Psoas muscle (tissue), 8 donors: ENCODE data around the gene EIF5A. TPM values are rescaled to one million over a fixed set of nuclear protein-coding genes. Genes with fewer than 3 reads are reported as not detected.

ENCODE experiments used
- ATAC-seq, 4 donors: fragments of 200-7000 bp; cut with Tn5 transposase; one replicate each; pipeline ENCODE4 v1.9.1; 2020; ENCODE audit warnings: moderate library complexity in 3 of 4, mild to moderate bottlenecking in 2 of 4
- DNase-seq, 2 donors: peaks; one replicate each; pipeline ENCODE4 v3.0.0-alpha.2; 2020
- H3K27ac ChIP-seq: fragments of 200-600 bp; one replicate; pipeline ENCODE4 v1.8.0; 2022
- H3K27me3 ChIP-seq, 3 donors: fragments of 200-600 bp in 1 of 3; one replicate each; pipeline versions ENCODE4 v1.6.1 to v1.8.0; 2013 to 2022; ENCODE audit warnings: low read length in 2 of 3, mild to moderate bottlenecking in 2 of 3, moderate library complexity in 1 of 3; ENCODE audit not compliant: insufficient read depth in 3 of 3
- H3K36me3 ChIP-seq, 2 donors: fragments of 200-600 bp in 1 of 2; one replicate each; pipeline versions ENCODE4 v1.6.1 to v1.8.0; 2013 to 2022; ENCODE audit warnings: low read depth in 1 of 2, mild to moderate bottlenecking in 1 of 2, moderate library complexity in 1 of 2; ENCODE audit not compliant: insufficient read depth in 1 of 2
- H3K4me1 ChIP-seq: fragments of 200-600 bp; one replicate; pipeline ENCODE4 v1.8.0; 2022
- H3K4me3 ChIP-seq: fragments of 200-600 bp; one replicate; pipeline ENCODE4 v1.8.0; 2022; ENCODE audit warnings: mild to moderate bottlenecking
- H3K9me3 ChIP-seq: fragments of 200-600 bp; one replicate; pipeline ENCODE4 v1.8.0; 2022
- WGBS, 3 donors: extraction: QIAGEN DNeasy Blood & Tissue Kit; methylation state at CpG; one replicate each; pipeline versions ENCODE4 v1.1.6 to v1.1.7; 2013; 5-methylcytosine and 5-hydroxymethylcytosine counted together
- intact Hi-C, 2 donors: fragments of 100-400 bp; cut with DNase I; formaldehyde crosslinking; loops; one replicate each; pipeline versions ENCODE4 v1.11.0 to v1.14.2; 2022
- polyA plus RNA-seq, 3 donors: library from polyadenylated mRNA; stranded (reverse); fragments of 200-250 nt; gene quantifications; one replicate each; pipeline ENCODE4 v1.2.3, GENCODE V29; 2013
- total RNA-seq, 4 donors: library from RNA; stranded (reverse); fragmentation: NEBNext Ultra II Directional in 2 of 4; extraction: Animal tissue kit (Norgen Biotek cat#: 25700) in 2 of 4; gene quantifications; one replicate each; pipeline versions ENCODE4 v1.2.1 to v1.2.4, GENCODE V29; 2021 to 2023
- TF ChIP-seq, protein P1 (sequence below): fragments of 200-600 bp; IDR thresholded peaks from one replicate; pipeline ENCODE4 v1.8.0; 2022; ENCODE audit warnings: antibody characterized with exemption
- donor health status: healthy with polysubstance abuse.
- donor health status: DM: no; HTN: no; CAD: no; lungs with moderate emphysema.
- donor health status: Bipolar disorder and iron deficiency.
- donor health status: healthy.
- donor health status: DM: yes; HTN: yes; CAD: no.
- donor health status: DM: no; HTN: no; CAD: no.
- donor health status: DM: no; HTN: no; CAD: no.
- donor health status: DM: yes; HTN: yes; CAD: no.

EIF5A gene
- total and polyA plus RNA-seq, 7 donors: 293 to 1,107 (median 518) TPM

DNA sequence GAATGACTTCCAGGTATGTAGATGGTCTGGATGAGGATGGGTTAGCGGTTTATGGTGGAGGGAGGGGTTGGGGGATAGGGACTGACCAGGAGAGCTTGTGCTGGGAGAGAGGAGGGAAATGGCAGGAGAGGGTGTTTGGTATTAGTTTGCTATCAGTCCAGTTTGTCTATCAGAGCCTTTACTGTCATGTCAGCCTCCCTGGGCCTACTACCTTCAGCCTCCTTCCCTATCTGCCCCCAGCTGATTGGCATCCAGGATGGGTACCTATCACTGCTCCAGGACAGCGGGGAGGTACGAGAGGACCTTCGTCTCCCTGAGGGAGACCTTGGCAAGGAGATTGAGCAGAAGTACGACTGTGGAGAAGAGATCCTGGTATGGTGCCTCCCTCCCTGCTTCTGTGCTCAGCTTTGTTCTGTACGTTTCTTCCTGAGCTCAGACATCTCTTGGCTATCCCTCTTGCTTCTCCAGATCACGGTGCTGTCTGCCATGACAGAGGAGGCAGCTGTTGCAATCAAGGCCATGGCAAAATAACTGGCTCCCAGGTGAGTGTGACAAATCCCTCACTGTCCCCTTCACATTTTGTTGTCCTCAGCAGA, 3.8 kb downstream of the EIF5A start:
- no peak for DNase-seq
- Histone ChIP-seq H3K4me1 (peaks cover 60% of the 10 kb centered on the region), H3K27me3 (no peaks in the 10 kb centered on the region), H3K36me3 (peaks cover 8 to 56% of the 10 kb centered on the region in 2 donors), H3K9me3 (no peaks in the 10 kb centered on the region), H3K4me3 (peak overlapping the region; percentile 94), H3K27ac (peak overlapping the region; percentile 98)
- TF ChIP-seq, protein P1, sequence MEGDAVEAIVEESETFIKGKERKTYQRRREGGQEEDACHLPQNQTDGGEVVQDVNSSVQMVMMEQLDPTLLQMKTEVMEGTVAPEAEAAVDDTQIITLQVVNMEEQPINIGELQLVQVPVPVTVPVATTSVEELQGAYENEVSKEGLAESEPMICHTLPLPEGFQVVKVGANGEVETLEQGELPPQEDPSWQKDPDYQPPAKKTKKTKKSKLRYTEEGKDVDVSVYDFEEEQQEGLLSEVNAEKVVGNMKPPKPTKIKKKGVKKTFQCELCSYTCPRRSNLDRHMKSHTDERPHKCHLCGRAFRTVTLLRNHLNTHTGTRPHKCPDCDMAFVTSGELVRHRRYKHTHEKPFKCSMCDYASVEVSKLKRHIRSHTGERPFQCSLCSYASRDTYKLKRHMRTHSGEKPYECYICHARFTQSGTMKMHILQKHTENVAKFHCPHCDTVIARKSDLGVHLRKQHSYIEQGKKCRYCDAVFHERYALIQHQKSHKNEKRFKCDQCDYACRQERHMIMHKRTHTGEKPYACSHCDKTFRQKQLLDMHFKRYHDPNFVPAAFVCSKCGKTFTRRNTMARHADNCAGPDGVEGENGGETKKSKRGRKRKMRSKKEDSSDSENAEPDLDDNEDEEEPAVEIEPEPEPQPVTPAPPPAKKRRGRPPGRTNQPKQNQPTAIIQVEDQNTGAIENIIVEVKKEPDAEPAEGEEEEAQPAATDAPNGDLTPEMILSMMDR: no peak
- whole genome bisulfite sequencing, 3 donors: 63 to 71% (median 65%) methylated on average over 7 of the region's 7 CpGs
- no peak for ATAC-seq
- intact Hi-C loops: no loop called here

DNA sequence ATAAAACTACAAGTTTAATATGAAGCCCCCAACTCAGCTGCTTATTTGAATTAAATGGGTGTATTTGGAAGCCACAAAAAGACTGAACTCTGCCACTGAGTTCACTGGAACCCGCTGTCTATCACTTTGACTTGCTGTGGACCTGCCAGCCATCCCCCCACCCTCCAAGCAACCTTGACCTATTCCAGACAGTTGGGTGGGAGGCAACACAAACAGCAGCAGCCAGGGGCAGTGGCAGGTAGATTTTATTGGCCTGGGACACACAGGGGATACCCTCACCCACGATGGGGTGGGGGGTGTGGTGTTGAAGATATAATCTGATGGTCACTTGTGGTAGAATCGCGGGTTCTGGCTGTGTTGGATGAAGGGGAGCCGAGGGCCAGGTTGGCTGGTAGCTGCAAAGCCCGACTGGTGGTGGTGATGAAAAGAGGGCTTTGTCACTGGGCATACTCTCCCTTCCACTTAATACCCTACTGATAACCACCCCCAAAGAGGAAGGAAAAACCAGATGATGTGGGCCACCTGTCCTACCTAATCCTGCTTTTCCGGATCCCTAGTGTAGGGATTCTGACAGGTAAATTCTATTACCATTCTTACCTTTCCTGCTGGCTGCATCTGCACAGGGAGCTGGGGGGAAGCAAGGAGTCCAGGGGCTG, 5.1 kb downstream of the EIF5A start:
- Histone ChIP-seq H3K4me1 (peaks cover 60% of the 10 kb centered on the region), H3K4me3 (peak overlapping the region; percentile 98), H3K9me3 (no peaks in the 10 kb centered on the region), H3K36me3 (peaks cover 8 to 69% of the 10 kb centered on the region in 2 donors), H3K27me3 (no peaks in the 10 kb centered on the region), H3K27ac (peak overlapping the region; percentile 98)
- TF ChIP-seq, protein P1: no peak
- ATAC-seq: no peak
- intact Hi-C loops: no loop called here
- WGBS, 3 donors: 69 to 78% (median 75%) methylated on average over 7 of the region's 7 CpGs
- no peak for DNase-seq

DNA sequence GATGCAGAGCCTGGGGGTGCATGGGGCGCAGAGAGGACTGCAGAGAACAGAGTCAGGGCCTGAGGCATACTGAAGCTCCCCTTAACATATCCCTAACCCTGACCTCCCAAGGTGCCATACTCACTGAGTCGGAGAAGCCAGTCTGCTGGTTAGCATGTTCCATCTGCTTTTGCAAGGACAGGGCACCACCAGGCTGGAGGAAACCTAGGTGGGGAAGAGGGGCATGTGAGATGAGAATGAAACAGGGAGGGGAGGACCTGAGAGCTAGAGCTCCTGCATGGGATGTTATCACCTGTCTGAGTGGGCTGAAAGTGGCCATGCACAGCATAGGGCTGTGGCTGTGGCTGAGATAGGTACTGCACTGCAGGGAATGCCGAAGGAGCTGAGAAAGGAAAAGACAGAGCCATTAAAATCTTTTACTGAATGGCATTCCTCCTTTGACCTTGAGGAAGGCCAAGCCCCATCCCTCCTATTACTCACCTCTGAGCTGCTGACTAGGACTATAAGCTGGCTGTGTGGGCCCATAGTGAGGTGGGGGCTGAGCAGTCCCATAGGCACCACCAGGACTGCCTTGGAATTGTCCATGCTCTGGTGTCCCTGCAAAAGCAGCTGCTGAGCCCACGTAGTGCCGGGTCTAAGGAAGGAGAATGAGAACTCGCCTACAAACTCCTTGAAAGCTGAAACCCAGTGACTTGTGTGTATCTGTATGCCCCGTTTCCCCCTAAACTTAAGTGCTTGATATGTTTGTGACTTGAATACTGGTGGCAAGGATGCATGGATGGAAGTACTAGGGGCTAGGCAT, 5.9 kb downstream of the EIF5A start:
- ATAC-seq: no peak

DNA sequence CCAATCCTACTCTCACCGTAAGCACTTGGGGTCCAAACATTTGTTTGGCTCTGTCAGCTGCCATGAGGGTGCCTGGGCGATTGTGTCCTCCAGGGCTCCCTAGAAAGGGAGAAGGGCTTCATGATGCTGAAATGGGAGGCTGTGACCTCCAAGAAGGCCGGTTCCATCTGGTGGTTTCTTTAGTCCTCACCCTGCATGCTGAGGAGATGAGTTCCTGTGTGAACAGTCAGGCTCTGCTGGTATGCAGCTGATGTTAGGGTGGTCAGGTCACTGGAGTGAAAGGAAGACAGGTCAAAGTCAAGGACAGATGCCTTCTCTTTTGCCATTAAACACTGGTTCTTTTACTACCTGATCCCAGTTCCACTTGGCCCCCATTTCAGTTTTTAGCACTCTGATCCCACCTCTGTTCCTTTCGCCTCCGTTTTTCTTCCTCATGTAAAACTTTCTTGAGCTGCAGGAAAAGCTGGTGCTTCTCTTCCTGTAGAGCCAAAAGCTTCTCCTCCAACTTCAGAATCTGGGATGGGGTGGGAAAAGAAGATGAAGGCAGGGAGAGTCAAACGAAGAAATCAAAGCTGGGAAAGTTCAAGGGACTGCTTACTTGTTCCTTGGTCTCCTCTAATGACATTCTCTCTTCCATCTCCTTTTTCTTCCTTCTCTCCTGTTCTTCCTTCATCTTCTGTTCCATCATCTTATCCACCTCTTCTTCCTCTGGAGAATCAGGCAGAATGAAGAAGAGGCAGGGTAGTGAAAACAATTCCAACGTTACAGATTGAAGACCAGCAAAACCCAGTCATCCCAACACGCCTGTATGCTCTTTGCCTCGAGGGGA, 6.7 kb downstream of the EIF5A start:
- Histone ChIP-seq H3K27ac (peak overlapping the region; percentile 92), H3K4me3 (peak overlapping the region; percentile 98), H3K4me1 (peaks cover 59% of the 10 kb centered on the region), H3K27me3 (no peaks in the 10 kb centered on the region), H3K9me3 (no peaks in the 10 kb centered on the region), H3K36me3 (peaks cover 14 to 85% of the 10 kb centered on the region in 2 donors)
- DNase-seq (no peak), ATAC-seq (no peak)
- intact Hi-C loops: no loop called here
- 41 to 49% (median 44%) methylated on average over 9 of the region's 9 CpGs for WGBS, 3 donors
- TF ChIP-seq, protein P1: no peak

More for the DNA sequence above, 5.9 kb downstream of the EIF5A start:
- peaks cover 60% of the 10 kb centered on the region for H3K4me1 ChIP-seq
- no peaks in the 10 kb centered on the region for H3K9me3 ChIP-seq
- no peak for DNase-seq
- WGBS, 3 donors: 80 to 85% (median 84%) methylated on average over 7 of the region's 7 CpGs
- TF ChIP-seq, protein P1: no peak
- H3K27me3 ChIP-seq: no peaks in the 10 kb centered on the region
- intact Hi-C loops: no loop called here
- peak overlapping the region; percentile 92 for H3K27ac ChIP-seq
- H3K36me3 ChIP-seq: peaks cover 8 to 77% of the 10 kb centered on the region in 2 donors
- H3K4me3 ChIP-seq: peak overlapping the region; percentile 98
